GM21825 (cell line): Measurements from ENCODE around the gene WDFY3.

Experiments used
- ATAC-seq: cut with Tn5 transposase; IDR thresholded peaks from one replicate; pipeline ENCODE4 v1.9.1; 2021; ENCODE audit warnings: mild to moderate bottlenecking, moderate library complexity; ENCODE audit not compliant: unreplicated experiment

The WDFY3 gene

GRCh38 chr4:84966382-84967242 lies at the start of gene WDFY3:
WDFY3 (minus strand) TSS chr4:84966690; CDS start chr4:84860591, 106,099 bp downstream.
- ATAC-seq: no peak

GRCh38 chr4:85005865-85006377 lies 39.4 kb upstream of the WDFY3 start:
- no peak for ATAC-seq

GRCh38 chr4:85000343-85000742 lies 33.9 kb upstream of the WDFY3 start:
- no peak for ATAC-seq

- no peak for ATAC-seq
Observed at GRCh38 chr4:84995386-84995785, 28.9 kb upstream of the WDFY3 start.

- ATAC-seq: no peak
Observed at GRCh38 chr4:84994280-84994679, 27.8 kb upstream of the WDFY3 start.

- no peak for ATAC-seq
Observed at GRCh38 chr4:84985952-84986351, 19.5 kb upstream of the WDFY3 start.

GRCh38 chr4:84977396-84977795 lies 10.9 kb upstream of the WDFY3 start:
- no peak for ATAC-seq

GRCh38 chr4:84973856-84974255 lies 7.4 kb upstream of the WDFY3 start:
- no peak for ATAC-seq

- no peak for ATAC-seq
Observed at GRCh38 chr4:84971319-84971932, 4.9 kb upstream of the WDFY3 start.

- no peak for ATAC-seq
Observed at GRCh38 chr4:84968925-84969324, 2.4 kb upstream of the WDFY3 start.

GRCh38 chr4:84967243-84967690 lies 777 bp upstream of the WDFY3 start:
- ATAC-seq: no peak

- no peak for ATAC-seq
Observed at GRCh38 chr4:84965553-84966381, 723 bp downstream of the WDFY3 start.

- no peak for ATAC-seq
Observed at GRCh38 chr4:84964995-84965552, 1.4 kb downstream of the WDFY3 start.

GRCh38 chr4:84962102-84962501 lies 4.4 kb downstream of the WDFY3 start:
- no peak for ATAC-seq

- ATAC-seq: no peak
Observed at GRCh38 chr4:84958434-84958833, 8.1 kb downstream of the WDFY3 start.

GRCh38 chr4:84957514-84958420 lies 8.7 kb downstream of the WDFY3 start:
- ATAC-seq: no peak

GRCh38 chr4:84956014-84956413 lies 10.5 kb downstream of the WDFY3 start:
- no peak for ATAC-seq

- no peak for ATAC-seq
Observed at GRCh38 chr4:84954982-84955567, 11.4 kb downstream of the WDFY3 start.

- no peak for ATAC-seq
Observed at GRCh38 chr4:84952776-84953175, 13.7 kb downstream of the WDFY3 start.
